Activated B cell treated with CpG ODN at 0.5 μM for 24 hours (primary cell): ENCODE results near the gene PSMC5. TPM values are rescaled to one million over a fixed set of nuclear protein-coding genes. Genes with fewer than 3 reads are reported as not detected.
A peak's percentile ranks its signal among the peaks of the same experiment; 100 is the strongest.

Experiments used
- ATAC-seq: fragments of 200-7000 bp; cut with Tn5 transposase; one replicate; pipeline ENCODE4 v1.10.0; 2021; ENCODE audit warnings: low read depth, mild to moderate bottlenecking, moderate library complexity
- CTCF ChIA-PET: fragments of 350-600 bp; sonication (Branson Sonifier 250); formaldehyde crosslinking; loops from one replicate; lab custom pipeline; 2021; ENCODE audit warnings: antibody characterized with exemption; lab: Charles Lee
- POLR2A ChIA-PET: fragments of 350-600 bp; sonication (Branson Sonifier 250); formaldehyde crosslinking; loops from one replicate; lab custom pipeline; 2021; ENCODE audit warnings: antibody characterized with exemption; lab: Charles Lee
- DNase-seq: peaks from one replicate; pipeline ENCODE4 v3.0.0; 2022
- H3K27ac Mint-ChIP-seq: one replicate; pipeline ENCODE4 v1.8.0; 2020; ENCODE audit warnings: mixed read lengths
- H3K27me3 Mint-ChIP-seq: one replicate; pipeline ENCODE4 v1.8.0; 2021; ENCODE audit warnings: mixed read lengths
- H3K36me3 Mint-ChIP-seq: one replicate; pipeline ENCODE4 v1.8.0; 2021; ENCODE audit warnings: low read depth, mixed read lengths
- H3K4me1 Mint-ChIP-seq: one replicate; pipeline ENCODE4 v1.8.0; 2021; ENCODE audit warnings: mixed read lengths
- H3K4me3 Mint-ChIP-seq: one replicate; pipeline ENCODE4 v1.8.0; 2020; ENCODE audit warnings: mild to moderate bottlenecking, mixed read lengths
- H3K9me3 Mint-ChIP-seq: one replicate; pipeline ENCODE4 v1.8.0; 2020; ENCODE audit warnings: mixed read lengths
- intact Hi-C: fragments of 100-400 bp; cut with micrococcal nuclease; formaldehyde crosslinking; loops from one replicate; pipeline ENCODE4 v1.15.1; 2024
- total RNA-seq: library from RNA; stranded (reverse); gene quantifications from 2 replicates; pipeline ENCODE4 v1.2.3, GENCODE V29; 2022
- TF ChIP-seq, protein P1 (sequence below): fragments of 200-600 bp; IDR thresholded peaks from one replicate; pipeline ENCODE4 v1.8.0; 2022; ENCODE audit warnings: antibody characterized with exemption, mild to moderate bottlenecking

The PSMC5 gene
- total RNA-seq, 1 donor from 2014 or later = 157 TPM

DNA sequence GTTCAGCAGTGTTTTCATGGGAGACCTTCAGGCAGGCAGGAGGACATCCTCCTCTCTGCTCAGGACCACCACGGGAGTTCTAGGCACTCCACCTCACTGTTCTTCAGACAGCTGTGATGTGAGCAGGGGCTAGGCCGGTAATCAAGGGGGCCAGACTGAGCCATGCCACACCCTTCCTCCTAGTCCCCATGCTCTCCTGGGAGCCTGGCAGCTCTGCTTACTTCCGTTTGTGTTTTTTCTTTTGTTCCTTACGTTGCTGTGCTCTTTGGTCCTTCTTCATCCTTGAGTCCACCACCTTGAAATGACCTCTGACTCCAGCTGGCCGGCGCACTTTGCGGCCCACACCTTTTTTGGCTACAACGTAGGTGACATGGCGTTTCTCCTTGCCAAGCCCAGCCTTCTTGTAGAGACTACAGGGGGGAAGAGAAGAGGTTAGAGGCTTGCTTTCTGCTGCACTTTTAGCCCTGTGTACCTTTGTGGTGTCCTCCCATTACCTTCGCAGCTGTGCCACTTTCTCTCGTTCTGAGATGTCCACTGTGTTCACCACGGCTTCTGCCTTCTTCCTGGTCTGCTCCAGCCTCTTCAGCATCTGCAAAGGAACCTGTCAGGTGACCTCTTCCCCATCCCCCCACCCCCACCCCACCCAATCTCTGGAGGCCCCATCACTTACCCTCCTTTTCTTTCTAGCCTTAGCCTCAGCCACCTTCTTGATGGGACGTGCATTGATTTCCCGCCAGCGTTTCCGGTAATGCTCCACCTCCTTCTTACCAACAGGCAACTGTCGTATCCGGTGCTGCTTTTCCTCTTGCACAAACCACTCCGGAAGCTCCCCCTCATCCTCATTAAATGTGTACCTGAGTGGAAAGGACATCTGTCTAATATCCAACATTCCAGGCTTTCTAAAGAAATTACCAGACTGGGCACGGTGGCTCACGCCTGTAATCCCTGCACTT, 7.4 kb upstream of the PSMC5 start:
- peak; percentile 31 for ATAC-seq
- Mint-ChIP-seq H3K9me3 (no peaks in the 10 kb centered on the region), H3K4me3 (no peak overlapping the region), H3K27ac (peak overlapping the region; percentile 50), H3K4me1 (peaks cover 32% of the 10 kb centered on the region), H3K27me3 (no peaks in the 10 kb centered on the region), H3K36me3 (peaks cover 96% of the 10 kb centered on the region)
- CTCF ChIA-PET = interaction anchor here (1.5 kb wide), 1 partner anchor 15 kb away, joined by 3 read pairs; no protein-coding TSS in a partner anchor
- TF ChIP-seq, protein P1, sequence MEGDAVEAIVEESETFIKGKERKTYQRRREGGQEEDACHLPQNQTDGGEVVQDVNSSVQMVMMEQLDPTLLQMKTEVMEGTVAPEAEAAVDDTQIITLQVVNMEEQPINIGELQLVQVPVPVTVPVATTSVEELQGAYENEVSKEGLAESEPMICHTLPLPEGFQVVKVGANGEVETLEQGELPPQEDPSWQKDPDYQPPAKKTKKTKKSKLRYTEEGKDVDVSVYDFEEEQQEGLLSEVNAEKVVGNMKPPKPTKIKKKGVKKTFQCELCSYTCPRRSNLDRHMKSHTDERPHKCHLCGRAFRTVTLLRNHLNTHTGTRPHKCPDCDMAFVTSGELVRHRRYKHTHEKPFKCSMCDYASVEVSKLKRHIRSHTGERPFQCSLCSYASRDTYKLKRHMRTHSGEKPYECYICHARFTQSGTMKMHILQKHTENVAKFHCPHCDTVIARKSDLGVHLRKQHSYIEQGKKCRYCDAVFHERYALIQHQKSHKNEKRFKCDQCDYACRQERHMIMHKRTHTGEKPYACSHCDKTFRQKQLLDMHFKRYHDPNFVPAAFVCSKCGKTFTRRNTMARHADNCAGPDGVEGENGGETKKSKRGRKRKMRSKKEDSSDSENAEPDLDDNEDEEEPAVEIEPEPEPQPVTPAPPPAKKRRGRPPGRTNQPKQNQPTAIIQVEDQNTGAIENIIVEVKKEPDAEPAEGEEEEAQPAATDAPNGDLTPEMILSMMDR = no peak
- DNase-seq = no peak
- POLR2A ChIA-PET = interaction anchor here (0.5 to 1.8 kb wide), 2 partner anchors 23 to 47 kb away, joined by 5 to 10 read pairs; partner anchors contain the start of genes CCDC47 and DDX42
- intact Hi-C loops = no loop called here

DNA sequence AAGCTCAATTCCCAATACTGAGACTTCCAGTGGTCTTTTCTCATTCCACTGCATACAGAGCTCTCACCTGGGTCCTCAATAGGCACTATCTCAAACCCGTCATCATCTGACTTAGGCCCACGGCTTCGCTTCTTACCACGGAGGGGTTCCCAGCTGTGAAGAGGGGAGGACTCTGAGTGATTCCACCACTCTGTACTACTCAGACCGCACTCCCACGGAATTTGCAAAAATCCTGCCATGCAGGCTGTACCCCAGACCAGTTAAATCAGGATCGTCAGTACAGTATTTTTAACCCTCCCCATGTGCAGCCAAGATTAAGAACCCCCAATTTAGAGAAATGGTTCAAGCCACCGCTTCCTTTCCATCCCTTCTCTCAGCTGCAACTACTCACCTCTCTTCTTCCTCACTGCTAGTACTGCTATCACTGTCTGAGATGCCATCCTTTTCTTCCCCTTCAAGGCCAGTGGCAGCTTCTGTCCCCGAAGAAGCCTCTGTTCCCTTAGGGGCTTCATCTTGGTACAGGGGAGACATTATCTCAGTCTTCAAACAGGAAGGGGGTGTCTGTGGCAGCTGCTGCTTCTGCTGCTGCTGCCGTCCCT, 6.2 kb upstream of the PSMC5 start:
- peaks cover 43% of the 10 kb centered on the region for H3K4me1 Mint-ChIP-seq
- H3K4me3 Mint-ChIP-seq = no peak overlapping the region
- intact Hi-C loops = no loop called here
- H3K27me3 Mint-ChIP-seq = no peaks in the 10 kb centered on the region
- ATAC-seq (no peak), DNase-seq (no peak)
- TF ChIP-seq, protein P1 = no peak
- POLR2A ChIA-PET = interaction anchor here (0.5 to 0.7 kb wide), 2 partner anchors 22 to 47 kb away, joined by 3 to 5 read pairs; partner anchors contain the start of gene DDX42
- peak overlapping the region; percentile 1 for H3K27ac Mint-ChIP-seq
- H3K36me3 Mint-ChIP-seq = peaks cover 93% of the 10 kb centered on the region
- CTCF ChIA-PET = interaction anchor here (1.4 kb wide), 1 partner anchor 58 kb away, joined by 3 read pairs; no protein-coding TSS in a partner anchor
- H3K9me3 Mint-ChIP-seq = no peaks in the 10 kb centered on the region

DNA sequence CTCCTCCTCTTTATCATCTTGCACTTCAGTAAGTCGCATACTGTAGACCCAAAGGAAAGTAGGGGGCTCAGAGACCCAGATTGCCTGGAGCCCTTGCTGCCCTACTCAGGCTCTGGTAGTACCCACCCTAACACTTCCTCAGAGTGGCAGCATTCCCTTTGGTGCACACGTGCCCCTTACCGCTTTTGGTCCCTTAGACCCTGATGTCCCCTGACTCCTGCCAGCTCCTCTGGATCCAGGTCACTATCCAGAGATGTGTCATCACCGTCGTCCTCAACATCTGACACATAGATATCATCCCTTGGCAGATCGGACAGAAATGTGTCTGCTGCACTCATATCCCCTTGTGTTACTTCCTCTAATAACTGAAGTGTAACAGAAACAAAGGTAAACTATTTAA, 5.4 kb upstream of the PSMC5 start:
- ChIA-PET CTCF (interaction anchor here (1.4 kb wide), 1 partner anchor 57 kb away, joined by 3 read pairs; no protein-coding TSS in a partner anchor), POLR2A (no interaction called here)
- Mint-ChIP-seq H3K9me3 (no peaks in the 10 kb centered on the region), H3K27me3 (no peaks in the 10 kb centered on the region), H3K36me3 (peaks cover 91% of the 10 kb centered on the region), H3K4me3 (no peak overlapping the region), H3K4me1 (peaks cover 50% of the 10 kb centered on the region), H3K27ac (peak overlapping the region; percentile 80)
- TF ChIP-seq, protein P1 = no peak
- DNase-seq = no peak
- ATAC-seq = no peak
- intact Hi-C loops = no loop called here

- ATAC-seq (no peak), DNase-seq (no peak)
- no peaks in the 10 kb centered on the region for H3K9me3 Mint-ChIP-seq
- peaks cover 91% of the 10 kb centered on the region for H3K36me3 Mint-ChIP-seq
- ChIA-PET CTCF (no interaction called here), POLR2A (no interaction called here)
- no peak overlapping the region for H3K4me3 Mint-ChIP-seq
- intact Hi-C loops = no loop called here
- H3K27ac Mint-ChIP-seq = no peak overlapping the region
- H3K27me3 Mint-ChIP-seq = no peaks in the 10 kb centered on the region
- TF ChIP-seq, protein P1 = no peak
- peaks cover 58% of the 10 kb centered on the region for H3K4me1 Mint-ChIP-seq
Measured at GRCh38 chr17:63822537-63822936, 4.7 kb upstream of the PSMC5 start.
